ENCODE measurements around the gene TMEM86B.

The TMEM86B gene, protein sequence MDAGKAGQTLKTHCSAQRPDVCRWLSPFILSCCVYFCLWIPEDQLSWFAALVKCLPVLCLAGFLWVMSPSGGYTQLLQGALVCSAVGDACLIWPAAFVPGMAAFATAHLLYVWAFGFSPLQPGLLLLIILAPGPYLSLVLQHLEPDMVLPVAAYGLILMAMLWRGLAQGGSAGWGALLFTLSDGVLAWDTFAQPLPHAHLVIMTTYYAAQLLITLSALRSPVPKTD

GRCh38 chr19:55228403-55229031 lies at the start of gene TMEM86B:
Gene TMEM86B, minus strand, starts transcription at chr19:55228763. Its CDS starts 22 bp downstream, at chr19:55228741.
- no peak for DNase-seq

- DNase-seq: no peak
Measured at GRCh38 chr19:55277494-55277893, 48.9 kb upstream of the TMEM86B start.

DNA sequence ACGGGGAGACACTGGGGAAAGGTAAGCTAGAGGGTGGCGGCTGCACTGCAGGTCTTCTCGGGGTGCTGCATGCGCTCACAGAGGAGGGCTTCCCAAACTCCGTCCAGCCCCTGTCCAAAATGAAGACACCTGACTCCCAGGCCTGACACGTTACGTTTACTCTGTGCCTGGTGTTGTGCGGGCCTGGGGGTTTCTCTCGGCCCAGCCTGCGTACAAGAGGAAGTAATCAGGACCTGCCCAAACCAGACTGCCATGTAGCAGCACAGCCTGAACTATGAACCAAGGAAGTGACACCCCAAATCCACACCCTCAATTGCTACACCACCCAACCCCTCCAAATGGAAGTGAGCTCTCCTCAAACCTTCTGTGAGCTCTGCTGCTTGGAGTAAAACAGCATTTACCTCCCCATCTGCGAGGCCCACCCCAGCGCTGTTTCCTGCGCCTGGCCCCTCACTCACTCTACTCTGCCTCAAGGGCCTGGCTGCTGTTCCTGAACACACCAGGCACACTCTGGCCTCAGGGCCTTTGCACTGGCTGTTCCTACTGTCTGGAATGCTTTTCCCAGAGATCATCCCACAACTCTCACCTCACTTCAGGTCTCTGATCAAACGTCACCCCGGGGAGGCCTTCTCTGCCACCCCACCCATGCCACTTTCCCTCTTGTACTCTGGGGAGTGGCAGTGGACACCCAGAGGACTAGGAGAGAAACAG lies 48.3 kb upstream of the TMEM86B start:
- DNase-seq: no peak

DNA sequence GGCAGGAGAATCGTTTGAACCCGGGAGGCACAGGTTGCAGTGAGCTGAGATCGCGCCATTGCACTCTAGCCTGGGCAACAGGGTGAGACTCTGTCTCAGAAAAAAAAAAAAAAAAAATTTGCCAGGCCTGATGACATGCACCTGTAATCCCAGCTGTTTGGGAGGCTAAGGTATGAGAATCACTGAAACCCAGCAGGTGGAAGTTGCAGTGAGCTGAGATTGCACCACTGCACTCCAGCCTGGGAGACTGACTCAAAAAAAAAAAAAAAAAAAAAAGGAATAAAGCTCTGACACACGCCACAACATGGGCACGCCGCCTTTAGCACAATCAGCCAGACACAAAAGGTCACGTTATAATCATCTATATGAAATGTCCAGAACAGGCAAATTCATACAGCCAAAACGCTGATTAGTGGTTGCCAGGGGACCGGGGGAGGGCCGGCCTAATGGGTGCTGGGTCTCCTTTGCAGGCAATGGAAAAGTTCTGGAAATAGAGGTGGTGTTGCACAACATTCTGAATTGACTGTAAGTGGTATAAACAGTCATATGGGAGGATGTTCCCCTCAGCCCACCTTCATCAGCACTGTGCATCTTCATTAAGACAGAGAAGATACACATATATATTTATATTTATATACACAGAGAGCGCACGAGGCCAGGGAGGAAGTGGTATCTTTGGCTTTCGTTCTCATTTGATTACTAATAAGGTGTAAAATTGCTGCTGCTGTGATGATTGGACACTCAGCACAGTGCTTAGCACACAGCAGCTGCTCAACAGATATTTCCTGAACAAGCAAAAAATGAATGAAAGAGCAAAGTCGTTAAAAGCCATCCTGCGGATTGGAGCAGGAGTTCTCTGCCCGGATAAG lies 47.5 kb upstream of the TMEM86B start:
- DNase-seq: no peak

GRCh38 chr19:55273978-55274707 lies 45.6 kb upstream of the TMEM86B start:
- no peak for DNase-seq

GRCh38 chr19:55272142-55272541 lies 43.6 kb upstream of the TMEM86B start:
- no peak for DNase-seq

DNA sequence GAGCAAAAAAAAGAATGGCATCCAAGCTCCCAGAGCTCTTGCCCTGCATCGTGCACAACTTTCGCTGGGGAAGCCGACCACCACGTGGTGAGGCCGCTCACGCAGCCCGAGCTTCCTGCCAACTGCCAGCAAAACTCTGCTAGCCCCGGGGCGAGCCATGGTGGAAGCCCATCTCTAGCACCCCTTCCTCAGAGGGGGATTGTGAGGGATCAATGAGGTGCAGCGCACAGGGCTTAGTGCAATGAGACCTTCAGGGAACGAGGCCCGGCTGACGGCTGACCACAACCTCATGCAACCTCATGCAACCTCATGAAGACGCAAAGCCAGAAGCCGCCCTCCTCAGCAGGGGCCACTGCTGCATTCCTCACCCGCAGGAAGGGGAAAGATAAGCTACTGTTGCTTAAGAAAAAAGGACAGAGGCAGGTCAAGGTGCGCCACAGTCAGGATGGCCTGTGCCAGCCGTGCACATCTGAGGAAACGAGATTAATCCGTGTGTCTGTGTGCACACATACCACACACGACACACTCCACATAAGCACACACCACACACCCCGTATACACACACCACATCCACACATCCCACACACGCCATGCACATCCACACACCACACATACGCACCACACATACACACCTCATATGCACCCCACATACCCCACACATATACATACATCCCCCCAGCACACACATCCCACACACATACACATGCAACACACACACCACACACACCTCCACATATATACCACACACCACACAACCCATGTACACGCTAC lies 41.8 kb upstream of the TMEM86B start:
- DNase-seq: no peak

DNA sequence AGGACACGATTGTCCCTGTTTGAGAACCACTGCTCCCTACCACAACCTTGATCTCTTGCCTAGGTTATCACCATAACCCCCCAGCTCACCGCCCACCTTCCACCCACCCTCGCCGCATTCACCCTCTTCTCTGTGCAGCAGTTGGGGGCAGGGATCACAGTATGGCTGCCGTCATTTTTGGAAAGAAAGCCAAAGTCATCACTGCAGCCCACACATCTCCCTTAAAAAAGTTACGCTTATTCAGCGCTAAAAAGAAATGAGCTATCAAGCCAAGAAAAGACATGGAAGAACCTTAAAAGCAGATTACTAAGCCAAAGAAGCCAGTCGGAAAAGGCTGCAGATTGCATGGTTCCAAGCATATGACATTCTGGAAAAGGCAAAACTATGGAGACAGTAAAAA lies 40.7 kb upstream of the TMEM86B start:
- DNase-seq: no peak

DNA sequence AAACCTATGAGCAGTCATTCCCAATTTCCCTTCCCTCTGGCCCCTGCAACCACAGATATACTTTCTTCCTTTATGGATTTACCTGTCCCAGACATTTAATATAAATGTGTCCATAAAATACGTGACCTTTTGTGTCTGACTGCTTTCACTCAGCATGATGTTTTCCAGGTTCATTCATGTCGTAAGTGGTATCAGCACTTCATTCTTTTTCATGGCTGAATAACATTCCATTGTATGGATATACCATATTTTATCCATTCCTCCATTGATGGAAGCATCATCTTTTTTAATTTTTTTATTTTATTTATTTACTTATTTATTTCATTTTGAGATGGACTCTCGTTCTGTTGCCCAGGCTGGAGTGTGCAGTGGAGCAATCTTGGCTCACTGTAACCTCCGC lies 38.3 kb upstream of the TMEM86B start:
- no peak for DNase-seq

GRCh38 chr19:55266404-55266803 lies 37.8 kb upstream of the TMEM86B start:
- DNase-seq: no peak

GRCh38 chr19:55265723-55266386 lies 37.3 kb upstream of the TMEM86B start:
- no peak for DNase-seq

DNA sequence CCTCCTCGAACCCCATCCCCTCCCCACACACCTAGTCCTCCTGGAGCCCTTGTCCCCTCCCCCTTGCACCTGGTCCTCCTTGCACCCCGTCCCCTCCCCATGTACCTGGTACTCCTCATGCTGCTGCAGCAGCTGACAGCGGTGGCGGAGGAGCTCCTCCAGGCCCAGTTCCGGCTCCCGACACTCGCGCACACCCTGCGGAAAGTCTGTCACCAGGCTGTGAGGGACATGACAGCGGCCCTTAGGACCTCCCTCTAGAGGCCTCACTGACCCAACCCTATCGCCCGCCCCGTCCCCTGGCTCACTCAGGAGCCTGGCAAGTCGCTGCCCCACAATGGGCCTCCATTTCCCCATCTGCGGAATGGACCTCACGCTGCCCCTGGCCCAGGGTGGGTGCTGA lies 36.6 kb upstream of the TMEM86B start:
- DNase-seq: no peak

GRCh38 chr19:55264531-55264930 lies 36.0 kb upstream of the TMEM86B start:
- DNase-seq: no peak

DNA sequence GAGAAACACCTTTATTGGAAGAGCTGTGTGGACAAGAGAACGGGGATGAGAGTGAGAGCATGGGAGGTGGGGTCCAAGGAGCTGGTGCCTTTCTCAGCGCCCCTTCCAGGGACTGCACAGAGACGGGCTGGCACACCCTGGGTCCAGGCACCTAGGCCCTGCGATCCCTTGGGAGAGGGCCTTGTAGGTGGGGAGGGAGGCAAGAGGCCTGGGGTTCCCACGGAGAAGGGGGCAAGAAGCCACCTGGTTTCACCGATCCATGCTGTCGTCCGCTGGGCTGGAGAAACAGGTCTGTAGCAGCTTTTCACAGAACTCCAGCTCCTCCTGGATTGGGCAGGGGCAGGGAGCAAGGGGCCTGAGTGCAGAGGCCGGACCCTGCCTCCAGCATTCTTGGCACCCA lies 33.8 kb upstream of the TMEM86B start:
- no peak for DNase-seq

GRCh38 chr19:55261671-55262126 lies 33.1 kb upstream of the TMEM86B start:
- no peak for DNase-seq

DNA sequence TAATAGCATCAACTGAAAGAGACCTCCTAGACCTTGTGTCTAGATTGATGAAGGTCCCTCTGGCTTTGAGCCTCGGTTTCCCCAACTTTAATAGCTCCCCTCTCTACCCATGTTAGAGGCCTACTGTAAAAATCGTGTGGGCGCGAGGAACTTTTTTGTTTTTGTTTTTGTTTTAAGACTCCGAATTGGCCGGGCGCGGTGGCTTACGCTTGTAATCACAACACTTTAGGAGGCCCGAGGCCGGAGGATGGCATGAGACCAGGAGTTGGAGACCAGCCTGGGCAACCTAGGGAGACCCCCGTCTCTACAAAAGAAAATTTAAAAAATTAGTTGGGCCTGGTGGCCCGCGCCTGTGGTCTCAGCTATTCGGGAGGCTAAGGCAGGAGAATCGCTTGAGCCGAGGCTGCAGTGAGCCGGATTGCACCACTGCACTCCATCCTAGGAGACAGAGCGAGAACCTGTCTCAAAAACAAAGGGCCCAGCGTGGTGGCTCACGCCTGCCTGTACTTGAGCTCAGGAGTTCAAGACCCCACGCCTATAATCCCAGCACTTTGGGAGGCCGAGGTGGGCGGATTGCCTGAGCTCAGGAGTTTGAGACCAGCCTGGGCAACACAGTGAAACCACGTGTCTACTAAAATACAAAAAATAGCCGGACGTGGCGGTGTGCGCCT lies 31.1 kb upstream of the TMEM86B start:
- no peak for DNase-seq

GRCh38 chr19:55258828-55259539 lies 30.4 kb upstream of the TMEM86B start, which contains the start of gene PPP6R1:
Gene PPP6R1, minus strand, starts transcription at chr19:55259017. Its CDS starts 11,914 bp downstream, at chr19:55247103.
- peak; percentile 90 for DNase-seq

- DNase-seq: no peak
Measured at GRCh38 chr19:55258476-55258827, 29.9 kb upstream of the TMEM86B start.
